ENCODE data around the gene EPN3. TPM values are rescaled to one million over a fixed set of nuclear protein-coding genes. Genes with fewer than 3 reads are reported as not detected.

The EPN3 gene
- total and polyA plus RNA-seq, 8 donors, result 6.4 to 117 (median 45.1) TPM

GRCh38 chr17:50517011-50517410 lies 15.5 kb upstream of the EPN3 start:
- Histone ChIP-seq H3K27ac (no peak overlapping the region), H3K36me3 (no peaks in the 10 kb centered on the region), H3K4me3 (no peak overlapping the region), H3K4me1 (peaks cover 0 to 16% (median 9%) of the 10 kb centered on the region in 4 donors), H3K27me3 (no peaks in the 10 kb centered on the region), H3K9me3 (no peaks in the 10 kb centered on the region)
- TF ChIP-seq EP300 (IDR thresholded peaks at IDR 0.05) (no peak), POLR2AphosphoS5 (IDR thresholded peaks at IDR 0.05) (no peak), POLR2A (IDR thresholded peaks at IDR 0.05) (no peak)
- TF ChIP-seq, protein P1, sequence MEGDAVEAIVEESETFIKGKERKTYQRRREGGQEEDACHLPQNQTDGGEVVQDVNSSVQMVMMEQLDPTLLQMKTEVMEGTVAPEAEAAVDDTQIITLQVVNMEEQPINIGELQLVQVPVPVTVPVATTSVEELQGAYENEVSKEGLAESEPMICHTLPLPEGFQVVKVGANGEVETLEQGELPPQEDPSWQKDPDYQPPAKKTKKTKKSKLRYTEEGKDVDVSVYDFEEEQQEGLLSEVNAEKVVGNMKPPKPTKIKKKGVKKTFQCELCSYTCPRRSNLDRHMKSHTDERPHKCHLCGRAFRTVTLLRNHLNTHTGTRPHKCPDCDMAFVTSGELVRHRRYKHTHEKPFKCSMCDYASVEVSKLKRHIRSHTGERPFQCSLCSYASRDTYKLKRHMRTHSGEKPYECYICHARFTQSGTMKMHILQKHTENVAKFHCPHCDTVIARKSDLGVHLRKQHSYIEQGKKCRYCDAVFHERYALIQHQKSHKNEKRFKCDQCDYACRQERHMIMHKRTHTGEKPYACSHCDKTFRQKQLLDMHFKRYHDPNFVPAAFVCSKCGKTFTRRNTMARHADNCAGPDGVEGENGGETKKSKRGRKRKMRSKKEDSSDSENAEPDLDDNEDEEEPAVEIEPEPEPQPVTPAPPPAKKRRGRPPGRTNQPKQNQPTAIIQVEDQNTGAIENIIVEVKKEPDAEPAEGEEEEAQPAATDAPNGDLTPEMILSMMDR (IDR thresholded peaks at IDR 0.05), result no peak
- intact Hi-C loops (cut with DNase I; ENCODE audit: low total_unique reads), result no loop called here
- 82 to 91% (median 85%) methylated on average over 4 of the region's 4 CpGs for WGBS, 5 donors
- no peak for DNase-seq

DNA sequence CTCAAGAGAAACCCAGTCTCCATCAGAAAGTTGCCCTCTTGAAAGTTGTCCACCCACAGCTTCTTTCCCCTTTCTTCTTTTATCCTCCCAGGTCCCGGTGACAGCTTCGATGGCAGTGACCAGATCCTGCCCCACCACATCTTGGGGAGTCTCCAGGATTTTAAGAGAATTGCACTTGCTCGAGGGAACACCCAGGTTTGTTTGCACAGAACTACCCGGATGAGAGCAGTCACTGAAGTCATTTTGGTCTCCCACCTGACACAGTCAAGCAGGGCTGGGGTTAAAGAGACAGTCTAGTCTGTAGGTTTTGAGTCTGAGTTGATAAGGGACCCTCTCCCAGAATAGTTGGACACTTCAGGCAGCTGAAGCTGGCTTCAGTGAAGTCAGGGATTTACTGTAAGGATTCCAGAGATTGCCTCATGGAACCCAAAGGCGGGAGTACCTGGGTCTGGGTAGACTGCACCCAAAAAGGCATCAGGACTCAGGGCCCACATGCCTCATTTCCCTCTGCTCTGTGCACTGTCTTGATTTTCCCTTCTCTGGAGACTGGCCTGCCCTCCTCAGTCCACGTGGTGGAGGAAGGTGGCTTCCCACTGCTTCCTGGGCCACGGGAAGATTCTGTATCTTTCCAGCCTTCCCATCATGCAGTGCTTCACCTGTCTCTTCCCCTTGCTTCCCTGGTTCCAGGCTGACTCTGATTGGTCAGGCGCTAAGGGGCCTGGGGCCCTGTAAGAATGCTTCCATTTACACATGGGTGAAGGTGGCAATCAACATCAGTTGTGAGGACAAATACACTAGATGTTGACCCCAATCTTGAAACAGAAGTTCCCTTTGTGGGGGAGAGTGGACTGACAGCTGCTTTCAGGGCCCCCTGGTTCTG lies 14.8 kb upstream of the EPN3 start:
- Histone ChIP-seq H3K27me3 (no peaks in the 10 kb centered on the region), H3K4me3 (no peak overlapping the region), H3K9me3 (no peaks in the 10 kb centered on the region), H3K27ac (peak overlapping the region in 1 of 5 donors; percentile 57), H3K4me1 (peaks cover 0 to 16% (median 9%) of the 10 kb centered on the region in 4 donors), H3K36me3 (no peaks in the 10 kb centered on the region)
- TF ChIP-seq POLR2A (IDR thresholded peaks at IDR 0.05), result no peak
- no peak for TF ChIP-seq EP300 (IDR thresholded peaks at IDR 0.05)
- TF ChIP-seq, protein P1 (IDR thresholded peaks at IDR 0.05), result no peak
- TF ChIP-seq POLR2AphosphoS5 (IDR thresholded peaks at IDR 0.05), result no peak
- WGBS, 5 donors, result 73 to 85% (median 81%) methylated on average over 8 of the region's 8 CpGs
- intact Hi-C loops (cut with DNase I; ENCODE audit: low total_unique reads), result no loop called here
- DNase-seq, result no peak

- Histone ChIP-seq H3K4me1 (peaks cover 0 to 14% (median 8%) of the 10 kb centered on the region in 4 donors), H3K36me3 (no peaks in the 10 kb centered on the region), H3K27ac (peak overlapping the region in 3 of 5 donors; percentile 33 to 57 (median 43)), H3K4me3 (no peak overlapping the region), H3K9me3 (no peaks in the 10 kb centered on the region), H3K27me3 (no peaks in the 10 kb centered on the region)
- WGBS, 5 donors, result 34 to 65% (median 60%) methylated on average over 13 of the region's 13 CpGs
- peak in 1 of 2 donors; percentile 79 for DNase-seq
- intact Hi-C loops (cut with DNase I; ENCODE audit: low total_unique reads), result no loop called here
- TF ChIP-seq, protein P1 (IDR thresholded peaks at IDR 0.05), result no peak
- TF ChIP-seq POLR2A (IDR thresholded peaks at IDR 0.05) (no peak), POLR2AphosphoS5 (IDR thresholded peaks at IDR 0.05) (no peak), EP300 (IDR thresholded peaks at IDR 0.05) (no peak)
Observed at GRCh38 chr17:50518384-50519023, 14.0 kb upstream of the EPN3 start.

- Histone ChIP-seq H3K9me3 (no peaks in the 10 kb centered on the region), H3K4me3 (no peak overlapping the region), H3K4me1 (peaks cover 0 to 9% (median 6%) of the 10 kb centered on the region in 4 donors), H3K27ac (peak overlapping the region in 2 of 5 donors; percentile 33 to 57), H3K27me3 (no peaks in the 10 kb centered on the region), H3K36me3 (no peaks in the 10 kb centered on the region)
- 83 to 92% (median 86%) methylated on average over 6 to 8 of the region's 8 CpGs for WGBS, 5 donors
- intact Hi-C loops (cut with DNase I; ENCODE audit: low total_unique reads), result no loop called here
- no peak for DNase-seq
- TF ChIP-seq POLR2AphosphoS5 (IDR thresholded peaks at IDR 0.05) (no peak), POLR2A (IDR thresholded peaks at IDR 0.05) (no peak), EP300 (IDR thresholded peaks at IDR 0.05) (no peak)
- TF ChIP-seq, protein P1 (IDR thresholded peaks at IDR 0.05), result no peak
Observed at GRCh38 chr17:50519141-50519834, 13.2 kb upstream of the EPN3 start.
